Panc1 (cell line): ENCODE data around the gene CDR2L. TPM values are rescaled to one million over a fixed set of nuclear protein-coding genes. Genes with fewer than 3 reads are reported as not detected.

ENCODE experiments used
- ATAC-seq: fragments of 200-7000 bp; cut with Tn5 transposase; 2 replicates; pipeline ENCODE4 v1.9.1; 2020; ENCODE audit warnings: mild to moderate bottlenecking, moderate library complexity
- BruUV-seq: library from RNA; stranded (reverse); fragments of 400-500 nt; replicated peaks from 2 replicates; lab custom pipeline; 2021; lab: Mats Ljungman, UMichigan
- CTCF ChIA-PET: fragments of 300-600 bp; sonication (Branson Sonifier 250); formaldehyde crosslinking; loops from one replicate; lab custom pipeline; 2022; ENCODE audit warnings: antibody characterized with exemption; lab: Charles Lee
- POLR2A ChIA-PET: fragments of 300-600 bp; sonication (Branson Sonifier 250); formaldehyde crosslinking; loops from one replicate; lab custom pipeline; 2022; ENCODE audit warnings: antibody characterized with exemption; lab: Charles Lee
- DNase-seq: peaks from one replicate; pipeline ENCODE4 v3.0.0-alpha.2; 2010; ENCODE audit warnings: low read depth, low spot score
- H3K27ac ChIP-seq: 2 replicates; pipeline ENCODE4 v1.5.1; 2011; ENCODE audit warnings: mild to moderate bottlenecking, low read length, inconsistent platforms
- H3K27me3 ChIP-seq: fragments of 200-500 bp; sonication (Bioruptor generic); 2 replicates; pipeline ENCODE4 v1.6.0; 2014; ENCODE audit warnings: low read length, inconsistent platforms; ENCODE audit not compliant: control insufficient read depth, insufficient read depth
- H3K36me3 ChIP-seq: fragments of 200-500 bp; sonication (Bioruptor generic); 2 replicates; pipeline ENCODE4 v1.5.1; 2014; ENCODE audit warnings: inconsistent platforms, mild to moderate bottlenecking, low read length, moderate library complexity; ENCODE audit not compliant: control insufficient read depth, insufficient read depth
- H3K4me1 ChIP-seq: 2 replicates; pipeline ENCODE4 v1.5.1; 2011; ENCODE audit warnings: inconsistent platforms, mild to moderate bottlenecking, low read length, moderate library complexity; ENCODE audit not compliant: control insufficient read depth, insufficient read depth
- H3K4me3 ChIP-seq, 2 experiments: 2 replicates each; pipeline ENCODE4 v1.5.1; 2011 to 2012; ENCODE audit warnings: low read depth in 2 of 2, low read length in 2 of 2, mild to moderate bottlenecking in 2 of 2, inconsistent platforms in 1 of 2, moderate library complexity in 1 of 2
- H3K9me3 ChIP-seq: fragments of 200-500 bp; sonication (Bioruptor generic); 2 replicates; pipeline ENCODE4 v1.5.1; 2014; ENCODE audit warnings: low read depth, mild to moderate bottlenecking, inconsistent platforms, low read length, moderate library complexity; ENCODE audit not compliant: control insufficient read depth, insufficient read depth
- CTCF ChIP-seq: fragments of 450-650 bp; IDR thresholded peaks from 2 replicates; pipeline ENCODE4 v1.5.1; 2017; ENCODE audit warnings: mild to moderate bottlenecking
- POLR2AphosphoS5 ChIP-seq: IDR thresholded peaks from 2 replicates; pipeline ENCODE4 v1.6.1; 2012; ENCODE audit warnings: mild to moderate bottlenecking, low read depth, low read length, moderate library complexity
- REST ChIP-seq, 2 experiments: IDR thresholded peaks; 2 replicates each; pipeline ENCODE4 v1.6.1; 2011 to 2012; ENCODE audit warnings: low read depth in 2 of 2, control low read depth in 1 of 2, low read length in 1 of 2, mild to moderate bottlenecking in 1 of 2, moderate library complexity in 1 of 2; ENCODE audit not compliant: insufficient read depth in 1 of 2
- SIN3A ChIP-seq: IDR thresholded peaks from 2 replicates; pipeline ENCODE4 v1.6.1; 2012; ENCODE audit warnings: low read depth, mild to moderate bottlenecking, low read length, moderate library complexity, borderline replicate concordance; ENCODE audit not compliant: insufficient read depth
- TCF7L2 ChIP-seq: IDR thresholded peaks from 2 replicates; pipeline ENCODE4 v1.6.1; 2011; ENCODE audit warnings: mild to moderate bottlenecking, low read depth, low read length, inconsistent platforms
- in situ Hi-C: cut with HindIII; loops from 2 replicates; pipeline ENCODE4 v1.10.0; 2016; ENCODE audit warnings: low sequenced_read_pairs, low pct_unique_long_range_greater_than_20kb
- intact Hi-C: fragments of 100-400 bp; cut with micrococcal nuclease; formaldehyde crosslinking; loops from one replicate; pipeline ENCODE4 v1.10.0; 2022; ENCODE audit not compliant: unreplicated experiment
- total RNA-seq: library from RNA; stranded (reverse); gene quantifications from one replicate; pipeline ENCODE4 v1.2.1, GENCODE V29; 2021; ENCODE audit not compliant: unreplicated experiment

CDR2L gene
- total RNA-seq, 1 experiment from 2014 or later = 32.0 TPM

GRCh38 chr17:74963656-74964055 lies 23.8 kb upstream of the CDR2L start:
- Histone ChIP-seq H3K9me3 (no peaks in the 10 kb centered on the region), H3K27ac (no peak overlapping the region), H3K4me1 (peaks cover 3% of the 10 kb centered on the region; the same call in 1 of the 2 replicates), H3K36me3 (no peaks in the 10 kb centered on the region), H3K4me3 (no peak overlapping the region), H3K27me3 (no peaks in the 10 kb centered on the region)
- DNase-seq (no peak), ATAC-seq (no peak)
- no peak for TF ChIP-seq TCF7L2
- no peak for TF ChIP-seq SIN3A
- no peak for TF ChIP-seq POLR2AphosphoS5
- TF ChIP-seq CTCF = no peak; the same call in 1 of the 2 replicates
- no peak for TF ChIP-seq REST (IDR thresholded peaks at IDR 0.05; ENCODE audit: insufficient read depth in 1 of 2, low read depth in 2 of 2, low read length in 1 of 2)
- in situ Hi-C loops = no loop called here
- ChIA-PET POLR2A (interaction anchor here (1.4 kb wide), 1 partner anchor 30 kb away, joined by 11 read pairs; no protein-coding TSS in a partner anchor), CTCF (interaction anchor here (0.5 to 1.6 kb wide), 11 partner anchors 9 to 238 kb away, joined by 3 to 16 read pairs (median 4); partner anchors contain the start of genes FDXR and HID1)
- intact Hi-C loops = loop anchor here (5.0 kb wide), 1 partner anchor 44 kb away; no protein-coding TSS in a partner anchor
- BruUV-seq = no TSS peak

- ATAC-seq = no peak
- CTCF ChIA-PET = interaction anchor here (0.5 to 1.6 kb wide), 8 partner anchors 8 to 238 kb away, joined by 3 to 16 read pairs (median 4); partner anchors contain the start of genes FDXR and HID1
- Histone ChIP-seq H3K27me3 (no peaks in the 10 kb centered on the region), H3K27ac (no peak overlapping the region), H3K9me3 (no peaks in the 10 kb centered on the region), H3K4me1 (peaks cover 3% of the 10 kb centered on the region; the same call in 1 of the 2 replicates), H3K4me3 (no peak overlapping the region), H3K36me3 (no peaks in the 10 kb centered on the region)
- intact Hi-C loops = loop anchor here (5.0 kb wide), 1 partner anchor 43 kb away; no protein-coding TSS in a partner anchor
- POLR2A ChIA-PET = interaction anchor here (1.4 kb wide), 1 partner anchor 30 kb away, joined by 11 read pairs; no protein-coding TSS in a partner anchor
- no peak for DNase-seq
- BruUV-seq = no TSS peak
- TF ChIP-seq CTCF (no peak), SIN3A (no peak), REST (IDR thresholded peaks at IDR 0.05; ENCODE audit: insufficient read depth in 1 of 2, low read depth in 2 of 2, low read length in 1 of 2) (no peak), POLR2AphosphoS5 (no peak), TCF7L2 (no peak)
- in situ Hi-C loops = no loop called here
Measured at GRCh38 chr17:74964246-74964761, 23.1 kb upstream of the CDR2L start.
